ENCODE results near the gene PTPRD. TPM values are rescaled to one million over a fixed set of nuclear protein-coding genes. Genes with fewer than 3 reads are reported as not detected.
"Not testable (repeated sequence)": the region's sequence is repeated elsewhere in the genome, so short reads cannot be mapped to it uniquely, and the experiment has no call there.

The PTPRD gene
- total RNA-seq, 1 donor from 2014 or later = 15.6 TPM

DNA sequence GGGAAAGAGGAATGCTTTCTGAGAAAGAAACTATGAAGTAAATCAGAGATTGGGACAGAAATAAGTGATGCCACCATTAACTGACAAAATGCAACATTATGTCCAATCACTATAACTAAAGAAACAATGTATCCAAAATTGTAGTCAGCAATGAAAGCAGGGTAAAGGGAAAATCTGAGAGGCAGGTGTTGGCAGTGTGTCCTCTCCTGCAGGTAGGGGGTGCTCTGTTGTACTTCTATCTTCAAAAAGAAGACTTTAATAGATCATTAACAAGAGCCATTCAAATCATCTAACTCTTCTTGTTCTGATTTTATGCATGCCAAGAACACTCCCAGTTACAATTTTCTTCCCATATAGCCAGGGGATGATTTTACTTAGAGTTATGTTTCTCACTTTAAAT is 1275.7 kb downstream of the PTPRD start:
- no peaks in the 10 kb centered on the region for H3K4me1 ChIP-seq
- TF ChIP-seq CTCF (IDR thresholded peaks at IDR 0.05; ENCODE audit: borderline replicate concordance) = no peak
- no peaks in the 10 kb centered on the region for H3K36me3 ChIP-seq
- DNase-seq = no peak
- H3K27me3 ChIP-seq (ENCODE audit: low read depth) = no peaks in the 10 kb centered on the region
- H3K27ac ChIP-seq (replicated peaks) = no peak overlapping the region
- no peak overlapping the region for H3K4me3 ChIP-seq
- intact Hi-C loops (cut with micrococcal nuclease) = no loop called here
- H3K9me3 ChIP-seq (replicated peaks) = no peaks in the 10 kb centered on the region

DNA sequence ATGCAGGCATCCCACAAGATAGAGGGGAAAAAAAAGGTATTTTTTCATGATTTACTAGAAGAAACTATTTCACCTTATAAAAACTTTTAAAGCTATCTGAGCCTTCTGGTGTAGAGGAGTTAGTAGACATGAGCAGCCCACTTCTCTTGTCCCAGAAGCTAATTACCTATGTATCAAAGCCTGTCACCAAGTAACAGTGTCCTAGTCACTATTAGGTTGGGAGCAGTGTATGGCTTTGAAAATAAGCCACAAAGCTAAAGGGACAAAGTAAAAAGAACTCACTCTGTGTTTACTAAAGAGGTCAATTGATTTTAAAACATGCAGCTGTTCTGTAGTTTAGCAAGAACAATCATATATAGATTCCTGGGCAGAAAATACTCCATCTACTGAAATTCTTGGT is 1286.1 kb downstream of the PTPRD start:
- peaks cover 15% of the 10 kb centered on the region for H3K9me3 ChIP-seq (replicated peaks)
- intact Hi-C loops (cut with micrococcal nuclease) = no loop called here
- H3K4me1 ChIP-seq = no peaks in the 10 kb centered on the region
- no peaks in the 10 kb centered on the region for H3K27me3 ChIP-seq (ENCODE audit: low read depth)
- H3K36me3 ChIP-seq = no peaks in the 10 kb centered on the region
- DNase-seq = no peak
- no peak for TF ChIP-seq CTCF (IDR thresholded peaks at IDR 0.05; ENCODE audit: borderline replicate concordance)
- no peak overlapping the region for H3K4me3 ChIP-seq
- H3K27ac ChIP-seq (replicated peaks) = no peak overlapping the region

GRCh38 chr9:9319007-9319406 is 1293.8 kb downstream of the PTPRD start:
- H3K27ac ChIP-seq (replicated peaks) = no peak overlapping the region
- no peak overlapping the region for H3K4me3 ChIP-seq
- intact Hi-C loops (cut with micrococcal nuclease) = no loop called here
- no peaks in the 10 kb centered on the region for H3K36me3 ChIP-seq
- peaks cover 5% of the 10 kb centered on the region for H3K9me3 ChIP-seq (replicated peaks)
- TF ChIP-seq CTCF (IDR thresholded peaks at IDR 0.05; ENCODE audit: borderline replicate concordance) = no peak
- H3K27me3 ChIP-seq (ENCODE audit: low read depth) = no peaks in the 10 kb centered on the region
- no peaks in the 10 kb centered on the region for H3K4me1 ChIP-seq
- no peak for DNase-seq

DNA sequence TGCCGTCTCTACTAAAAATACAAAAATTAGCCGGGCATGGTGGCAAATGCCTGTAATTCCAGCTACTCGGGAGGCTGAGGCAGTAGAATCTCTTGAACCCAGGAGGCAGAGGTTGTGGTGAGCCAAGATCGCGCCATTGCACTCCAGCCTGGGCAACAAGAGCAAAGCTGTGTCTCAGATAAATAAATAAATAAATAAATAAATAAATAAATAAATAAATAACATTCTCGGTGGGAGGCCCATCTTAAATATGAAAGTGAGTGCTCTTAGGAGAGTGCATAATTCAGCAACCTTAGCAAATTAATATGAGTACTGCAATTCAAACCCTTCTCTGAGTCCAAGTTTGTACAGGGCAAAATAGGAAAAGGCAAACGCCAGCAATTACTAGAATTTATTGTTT is 1302.1 kb downstream of the PTPRD start:
- H3K27ac ChIP-seq (replicated peaks); H3K9me3 ChIP-seq (replicated peaks); H3K36me3 ChIP-seq; intact Hi-C loops (cut with micrococcal nuclease); H3K4me1 ChIP-seq; H3K4me3 ChIP-seq; H3K27me3 ChIP-seq (ENCODE audit: low read depth); DNase-seq: not testable (repeated sequence)

DNA sequence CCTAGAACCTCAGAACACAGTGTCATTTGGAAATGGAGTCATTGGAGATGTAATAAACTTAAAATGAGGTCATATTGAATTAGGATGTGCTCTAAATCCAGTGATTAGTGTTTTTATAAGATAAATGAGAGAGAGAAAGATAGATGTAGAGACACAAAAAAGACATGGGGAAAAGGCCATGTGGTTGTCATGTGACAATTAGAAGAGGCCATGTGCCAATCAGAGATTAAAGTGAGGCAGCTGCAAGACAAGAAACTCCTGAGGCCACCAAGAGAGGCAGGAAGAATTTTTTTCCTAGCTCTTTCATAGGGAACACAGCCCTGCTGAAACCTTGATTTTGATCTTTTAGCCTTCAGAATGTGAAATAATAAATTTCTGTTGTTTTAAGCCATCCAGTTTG is 1307.2 kb downstream of the PTPRD start:
- no peak for DNase-seq
- Histone ChIP-seq H3K36me3 (no peaks in the 10 kb centered on the region), H3K9me3 (replicated peaks) (peaks cover 5% of the 10 kb centered on the region), H3K4me1 (no peaks in the 10 kb centered on the region), H3K27ac (replicated peaks) (no peak overlapping the region), H3K27me3 (ENCODE audit: low read depth) (no peaks in the 10 kb centered on the region), H3K4me3 (no peak overlapping the region)
- no peak for TF ChIP-seq CTCF (IDR thresholded peaks at IDR 0.05; ENCODE audit: borderline replicate concordance)
- intact Hi-C loops (cut with micrococcal nuclease) = no loop called here

GRCh38 chr9:9299134-9299533 is 1313.7 kb downstream of the PTPRD start:
- Histone ChIP-seq H3K9me3 (replicated peaks) (peaks cover 5% of the 10 kb centered on the region), H3K27me3 (ENCODE audit: low read depth) (no peaks in the 10 kb centered on the region), H3K4me3 (no peak overlapping the region), H3K36me3 (no peaks in the 10 kb centered on the region), H3K4me1 (no peaks in the 10 kb centered on the region), H3K27ac (replicated peaks) (no peak overlapping the region)
- DNase-seq = no peak
- intact Hi-C loops (cut with micrococcal nuclease) = no loop called here
- no peak for TF ChIP-seq CTCF (IDR thresholded peaks at IDR 0.05; ENCODE audit: borderline replicate concordance)
